GM10248 (cell line): ENCODE measurements around the gene GALNT5.
"Not testable (repeated sequence)": the region's sequence is repeated elsewhere in the genome, so short reads cannot be mapped to it uniquely, and the experiment has no call there.

ENCODE experiments used
- CTCF ChIA-PET: fragments of 300-600 bp; sonication (Branson Sonifier 250); formaldehyde crosslinking; extraction: SDS; loops from one replicate; lab custom pipeline; 2021; ENCODE audit warnings: antibody characterized with exemption; lab: Yijun Ruan, JAX
- POLR2A ChIA-PET: fragments of 350-650 bp; sonication (Branson Sonifier 250); formaldehyde crosslinking; extraction: SDS; loops from one replicate; lab custom pipeline; 2020; ENCODE audit warnings: antibody characterized with exemption; lab: Yijun Ruan, JAX
- DNase-seq: peaks from one replicate; pipeline ENCODE4 v3.0.0; 2012; ENCODE audit errors: extremely low spot score
- CTCF ChIP-seq: IDR thresholded peaks from 2 replicates; pipeline ENCODE4 v1.5.1; 2012; ENCODE audit warnings: mild to moderate bottlenecking, low read depth; ENCODE audit errors: extremely low read depth, missing control alignments, control extremely low read depth

GALNT5 gene

GRCh38 chr2:157221394-157221988 lies 36.0 kb upstream of the GALNT5 start:
- ChIA-PET CTCF (interaction anchor here (1.4 kb wide), 1 partner anchor 15 kb away, joined by 7 read pairs; no protein-coding TSS in a partner anchor), POLR2A (no interaction called here)
- TF ChIP-seq CTCF, result no peak
- DNase-seq, result no peak

GRCh38 chr2:157223624-157224205 lies 33.8 kb upstream of the GALNT5 start:
- no peak for TF ChIP-seq CTCF
- CTCF ChIA-PET, result no interaction called here
- no peak for DNase-seq
- POLR2A ChIA-PET, result no interaction called here

GRCh38 chr2:157224448-157224847 lies 33.1 kb upstream of the GALNT5 start:
- CTCF ChIA-PET, DNase-seq, POLR2A ChIA-PET: not testable (repeated sequence)

- CTCF ChIA-PET, result no interaction called here
- DNase-seq, result no peak
- POLR2A ChIA-PET, result no interaction called here
- TF ChIP-seq CTCF, result no peak
These were observed 29.9 kb upstream of the GALNT5 start for GRCh38 chr2:157227592-157227991.

- TF ChIP-seq CTCF, result no peak
- POLR2A ChIA-PET, result no interaction called here
- CTCF ChIA-PET, result interaction anchor here (1.5 kb wide), 1 partner anchor 9 kb away, joined by 3 read pairs; no protein-coding TSS in a partner anchor
- DNase-seq, result no peak
These were observed 28.6 kb upstream of the GALNT5 start for GRCh38 chr2:157228946-157229345.

- POLR2A ChIA-PET, result no interaction called here
- no peak for DNase-seq
These were observed 27.9 kb upstream of the GALNT5 start for GRCh38 chr2:157229572-157229971.

More at GRCh38 chr2:157229572-157229971, 27.9 kb upstream of the GALNT5 start:
- TF ChIP-seq CTCF, result no peak
- CTCF ChIA-PET, result interaction anchor here (0.9 to 1.5 kb wide), 3 partner anchors 9 to 107 kb away, joined by 3 read pairs; no protein-coding TSS in a partner anchor
